GM18873 (cell line): Measurements from ENCODE around the gene PROB1.
"Not testable (repeated sequence)": the region's sequence is repeated elsewhere in the genome, so short reads cannot be mapped to it uniquely, and the experiment has no call there.

Experiments used
- ATAC-seq: cut with Tn5 transposase; IDR thresholded peaks from one replicate; pipeline ENCODE4 v1.9.1; 2021; ENCODE audit warnings: mild to moderate bottlenecking, moderate library complexity, moderate number of reproducible peaks; ENCODE audit not compliant: unreplicated experiment, low FRiP score

PROB1 gene

DNA sequence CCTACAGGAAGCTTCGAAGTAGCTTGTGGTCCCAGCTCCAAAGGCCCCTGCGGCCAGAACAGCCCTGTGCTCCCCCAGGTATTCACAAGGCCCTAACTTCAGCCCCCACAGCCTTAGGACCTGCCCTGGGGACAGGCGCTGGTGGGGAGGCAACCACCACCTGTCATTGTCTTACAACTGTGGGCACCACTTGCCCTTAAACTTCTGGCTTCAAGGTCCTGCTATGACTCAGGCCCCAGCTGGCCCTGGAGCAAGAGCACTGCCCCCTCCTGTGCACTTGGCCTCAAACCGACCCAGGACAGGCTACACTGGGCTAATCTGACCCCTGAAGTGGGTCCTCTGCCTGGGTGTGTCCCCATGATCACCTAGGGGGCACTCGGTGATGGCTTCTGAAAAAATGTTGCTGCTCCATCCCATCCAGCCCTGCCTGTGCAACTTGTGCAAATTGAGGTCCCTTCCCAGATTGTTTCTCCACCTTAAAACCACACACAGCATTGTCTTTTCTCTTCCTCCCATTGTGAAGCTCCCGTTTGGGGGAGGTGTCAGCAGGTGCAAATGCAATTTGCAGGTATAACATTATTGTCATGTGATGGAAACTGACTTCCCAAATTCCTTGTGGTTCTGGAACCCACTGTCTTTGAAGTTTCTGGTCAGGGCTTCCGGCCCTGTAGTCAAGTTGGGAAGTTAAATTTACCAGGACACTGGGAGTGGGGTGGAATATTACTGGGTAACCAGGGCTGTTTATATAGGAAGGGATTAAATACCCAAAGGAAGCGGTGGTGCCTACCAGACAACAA is 1.1 kb upstream of the PROB1 start:
- no peak for ATAC-seq

DNA sequence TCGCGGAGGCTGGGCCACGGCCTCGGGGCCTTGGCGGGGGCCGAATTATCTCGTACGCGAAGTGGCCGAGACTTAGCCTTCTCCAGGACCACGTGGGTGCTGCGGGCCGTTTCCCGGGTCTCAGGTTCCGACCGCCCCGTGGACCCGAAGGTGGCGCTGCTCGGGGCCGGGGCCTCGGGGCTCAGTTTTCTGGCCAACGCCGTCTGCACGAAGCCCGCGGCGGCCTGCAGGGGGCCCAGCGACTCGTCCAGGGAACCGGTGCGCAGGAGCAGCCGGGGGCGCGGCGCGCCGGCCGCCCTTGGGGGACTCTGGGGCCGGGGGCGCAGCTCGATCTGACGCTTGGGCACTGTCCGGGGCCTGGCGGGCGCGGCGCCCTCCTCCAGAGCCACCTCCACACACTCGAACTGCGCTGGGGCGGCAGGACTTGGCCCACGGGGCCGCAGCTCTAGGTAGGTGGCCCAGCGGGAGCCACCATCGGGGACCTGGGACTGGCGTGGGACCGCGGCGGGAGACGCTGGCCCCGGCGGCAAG is 716 bp downstream of the PROB1 start:
- ATAC-seq = no peak

DNA sequence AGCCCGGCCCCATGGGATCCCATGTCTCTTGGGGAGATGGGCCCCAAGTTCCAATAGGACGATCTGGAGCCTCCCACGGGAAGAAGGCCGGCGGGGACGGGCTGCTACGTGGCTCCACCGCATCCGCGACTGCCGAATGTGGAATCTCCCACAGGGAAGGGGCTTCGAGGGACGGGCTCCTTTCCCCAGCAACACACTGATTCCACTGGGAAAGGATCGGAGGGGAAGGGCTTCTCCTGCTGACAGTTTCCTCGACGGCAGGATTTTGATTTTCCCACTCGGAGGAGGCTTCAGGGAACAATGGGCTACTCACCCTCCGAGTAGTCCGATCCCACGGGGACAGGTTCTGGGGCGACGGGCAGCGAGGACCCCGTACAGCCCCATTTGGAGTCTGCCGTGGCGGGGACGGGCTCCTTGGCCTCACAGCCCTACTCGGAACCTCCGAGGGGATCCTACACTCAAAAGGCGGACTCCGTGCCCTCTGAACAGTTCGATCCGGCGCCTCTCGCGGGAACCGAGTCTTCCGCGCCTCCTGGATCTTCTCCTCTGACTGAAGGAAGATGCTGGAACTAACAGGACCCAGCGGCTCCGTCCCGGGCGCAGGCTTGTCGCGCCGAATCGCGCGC is 1.3 kb downstream of the PROB1 start:
- ATAC-seq = no peak

DNA sequence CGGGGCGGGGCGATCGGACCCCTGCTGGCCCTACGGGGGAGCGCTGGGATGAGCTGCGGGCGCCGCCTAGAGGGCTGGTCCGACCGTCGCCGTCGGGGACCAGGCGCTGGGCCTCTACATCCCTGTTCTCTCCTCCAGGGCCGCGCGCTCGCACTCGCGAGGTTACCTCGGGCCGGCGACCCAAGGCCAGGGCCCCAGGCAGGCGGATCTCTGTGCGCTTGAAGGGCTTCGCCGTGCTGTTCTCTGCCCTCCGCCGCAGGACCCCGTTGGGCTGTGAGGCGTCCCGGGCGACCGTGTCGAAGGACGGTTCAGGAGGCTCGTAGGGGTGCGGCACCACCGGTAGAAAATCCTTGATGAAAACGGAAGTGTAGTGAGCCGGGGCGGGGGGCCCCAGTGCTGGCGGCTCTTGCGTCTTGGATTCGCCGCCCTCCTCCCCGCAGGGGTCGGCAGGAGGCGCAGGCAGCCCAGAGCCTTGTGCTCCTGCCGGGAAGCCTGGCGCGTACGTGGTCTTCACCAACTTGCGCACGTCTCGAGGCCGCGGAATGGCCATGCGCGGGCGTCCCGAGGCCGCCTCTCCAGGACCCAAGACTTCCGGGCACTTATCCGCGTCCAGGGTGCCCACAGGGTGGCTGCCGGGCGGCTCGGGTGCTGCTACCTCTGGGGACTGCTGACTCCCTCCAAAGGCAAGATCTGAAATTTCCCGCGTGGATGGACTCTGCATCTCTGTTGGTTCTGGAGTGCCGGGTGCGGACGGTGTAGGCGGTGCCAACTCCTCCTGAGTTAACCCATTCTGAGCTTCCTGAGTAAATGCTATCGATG is 2.0 kb downstream of the PROB1 start:
- ATAC-seq = peak; percentile 34

DNA sequence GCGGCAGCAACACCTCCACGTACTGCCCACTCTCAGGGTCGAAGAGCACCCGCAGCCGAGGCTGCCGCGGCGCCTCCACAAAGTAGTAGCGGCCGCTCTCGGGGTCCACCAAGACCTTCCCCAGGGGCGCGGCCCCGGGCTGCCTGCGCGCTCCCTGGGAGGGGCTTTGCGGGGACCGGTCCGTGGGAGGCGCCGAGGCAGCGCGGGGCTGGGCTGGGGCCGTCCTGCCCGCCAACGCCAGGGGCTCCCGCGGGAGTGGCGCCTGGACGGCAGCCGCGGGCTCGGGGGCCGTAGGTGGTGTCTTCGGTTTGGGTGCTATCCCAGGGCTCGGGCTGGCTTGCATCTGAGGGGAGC is 2.6 kb downstream of the PROB1 start:
- no peak for ATAC-seq

DNA sequence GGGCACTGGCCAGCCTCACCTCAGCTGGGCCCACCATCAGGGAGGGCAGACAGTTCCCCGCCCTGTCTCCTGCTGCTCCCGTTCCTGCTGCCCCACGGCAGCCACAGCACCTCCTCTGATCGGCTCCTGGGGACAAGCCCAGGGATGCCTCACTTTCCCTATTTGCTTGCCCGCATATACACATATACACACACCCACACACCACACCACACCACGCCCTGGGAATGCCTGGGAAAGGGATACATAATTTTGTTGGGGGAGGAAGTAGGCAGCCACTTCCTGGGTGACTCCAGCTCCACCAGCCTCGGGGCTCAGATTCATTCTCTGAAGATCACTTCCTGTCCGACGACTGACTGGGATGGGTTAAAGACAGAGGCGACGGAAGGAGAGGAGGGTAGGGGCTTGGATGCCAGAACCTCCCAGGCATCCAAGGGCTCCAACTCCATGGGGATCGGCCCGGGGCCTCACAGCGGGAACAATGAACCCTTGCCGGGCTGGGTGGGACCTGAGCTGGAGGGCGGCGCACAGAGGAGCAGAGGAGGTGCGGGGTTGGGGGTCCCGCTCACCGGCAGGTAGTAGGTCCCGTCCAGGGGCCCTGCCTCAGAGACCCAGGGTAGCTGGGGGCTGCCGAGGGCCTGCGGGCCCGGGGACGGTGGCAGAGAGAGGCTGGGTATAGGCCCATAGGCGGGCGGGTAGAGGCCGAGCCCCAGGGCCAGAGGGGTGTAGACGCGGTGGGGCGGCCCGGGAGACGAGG is 3.2 kb downstream of the PROB1 start:
- no peak for ATAC-seq

DNA sequence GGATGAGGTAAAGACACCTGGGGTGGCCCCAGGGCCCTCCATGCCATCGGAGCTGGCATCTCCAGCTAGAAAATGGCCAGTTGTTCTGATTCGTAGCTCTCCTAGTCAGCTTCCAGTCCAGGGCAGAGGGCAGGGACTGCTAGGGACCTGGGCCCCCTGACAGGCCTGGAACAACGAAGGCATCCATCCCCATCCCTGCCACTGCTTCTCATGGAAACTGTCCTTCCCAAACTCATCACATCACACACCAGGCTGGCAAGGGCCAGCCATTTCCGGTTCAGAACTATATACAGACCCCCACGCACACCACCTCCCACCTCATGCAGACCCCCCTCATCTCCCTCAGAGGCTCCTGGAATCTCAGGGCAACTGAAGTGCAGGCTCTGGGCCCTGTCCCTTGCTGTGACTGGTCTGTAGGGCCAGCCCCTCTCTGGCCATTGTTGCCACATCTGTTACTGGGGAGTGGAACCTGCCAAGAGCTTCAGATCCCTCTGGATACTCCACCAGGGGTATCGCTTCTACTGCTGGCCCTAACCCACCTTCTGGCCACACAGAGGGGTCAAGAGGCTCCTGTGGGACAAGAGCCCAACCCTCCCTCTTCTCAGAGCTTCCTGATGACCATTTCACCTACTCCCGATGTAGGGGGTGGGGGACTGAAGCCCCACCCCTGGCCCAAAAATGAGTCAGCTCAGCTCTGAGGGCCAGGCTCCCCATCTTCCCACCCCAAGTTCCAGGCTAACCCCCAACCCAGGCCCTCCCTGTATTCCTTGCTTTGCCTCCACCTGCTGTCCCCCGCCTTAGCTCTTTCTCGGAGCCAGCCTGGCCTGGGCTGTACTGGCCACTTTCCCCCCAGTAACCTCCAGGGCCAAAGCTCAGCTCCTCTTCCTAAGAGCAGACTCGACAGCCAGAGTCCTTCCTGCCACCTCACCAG is 4.0 kb downstream of the PROB1 start:
- no peak for ATAC-seq

DNA sequence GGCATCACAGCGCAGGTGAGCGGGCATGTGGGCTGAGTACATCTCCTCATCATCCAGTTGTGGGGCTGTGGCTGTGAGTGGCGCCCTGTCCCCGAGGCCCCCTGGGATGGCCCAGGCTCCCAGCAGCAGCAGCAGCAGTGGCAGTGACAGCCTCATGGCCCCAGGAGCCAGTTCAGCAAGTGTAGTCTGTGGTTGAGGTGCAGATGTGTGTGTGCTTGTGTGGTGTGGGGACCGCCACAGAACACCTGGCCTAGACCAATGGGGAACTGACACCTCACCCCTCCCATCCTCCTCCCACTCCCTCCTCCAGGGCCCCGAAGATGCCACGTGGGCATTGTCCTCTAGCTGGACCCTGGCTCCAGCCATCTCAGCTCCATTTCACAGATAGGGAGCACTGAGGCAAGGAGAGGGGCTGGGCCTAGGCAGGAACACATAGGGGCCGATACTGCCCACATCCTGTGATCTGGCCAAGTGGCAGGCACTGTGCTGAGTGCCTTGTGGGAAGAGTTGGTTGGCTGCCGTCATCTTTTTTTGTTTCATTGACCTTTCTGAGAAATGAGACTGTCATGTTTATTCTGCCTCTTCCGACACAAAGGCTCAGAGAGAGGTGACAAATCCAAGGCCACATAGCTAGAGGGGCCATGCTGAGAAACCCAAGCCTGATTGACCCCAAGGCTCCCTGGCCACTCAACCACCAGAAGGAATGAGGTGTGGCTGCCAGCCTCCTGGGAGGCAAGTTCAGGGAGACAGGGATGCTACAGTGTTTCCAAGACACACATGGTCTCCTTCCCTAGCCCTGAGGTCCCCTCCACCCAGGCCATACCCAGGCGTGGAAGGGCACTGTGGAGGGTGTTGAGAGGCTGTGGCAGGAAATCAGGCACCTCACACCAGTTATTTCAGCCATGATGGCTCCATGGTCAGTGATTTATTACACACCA is 4.9 kb downstream of the PROB1 start, which contains the start of gene MZB1:
MZB1 (minus strand) TSS at position 213 of the 938 bp plus-strand sequence; CDS start at position 156, 57 bp downstream.
- ATAC-seq = peak; percentile 34

DNA sequence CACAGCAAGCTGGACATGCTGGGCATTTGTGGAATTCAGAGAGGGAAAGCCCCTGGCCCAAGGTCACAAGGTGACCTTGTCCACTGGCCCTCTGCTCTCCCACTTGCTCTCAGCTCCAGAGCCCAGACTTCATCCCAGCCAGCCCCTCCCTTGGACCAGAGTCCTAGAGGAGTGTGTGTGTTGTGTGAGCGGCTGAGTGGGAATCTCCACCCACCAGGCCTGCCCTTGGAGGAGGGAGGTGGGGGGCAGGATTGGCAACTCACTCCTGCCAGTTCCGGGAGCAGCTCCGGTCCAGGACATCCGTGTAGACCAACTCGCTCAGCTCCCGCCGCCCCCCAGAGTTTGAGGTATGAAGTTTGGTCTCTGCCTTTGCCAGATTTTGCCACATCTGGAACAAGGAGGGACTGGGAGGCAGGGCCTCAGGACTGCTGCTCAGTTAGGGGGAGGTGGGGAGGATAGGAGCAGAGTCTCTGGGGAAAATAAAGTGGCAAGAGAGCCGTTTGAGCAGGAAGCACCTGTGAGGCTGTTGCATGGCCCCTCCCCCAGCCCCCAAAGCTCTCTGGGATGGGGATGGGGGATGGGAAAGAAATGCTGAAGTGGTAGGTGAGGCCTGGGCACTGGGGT is 6.6 kb downstream of the PROB1 start:
- no peak for ATAC-seq

DNA sequence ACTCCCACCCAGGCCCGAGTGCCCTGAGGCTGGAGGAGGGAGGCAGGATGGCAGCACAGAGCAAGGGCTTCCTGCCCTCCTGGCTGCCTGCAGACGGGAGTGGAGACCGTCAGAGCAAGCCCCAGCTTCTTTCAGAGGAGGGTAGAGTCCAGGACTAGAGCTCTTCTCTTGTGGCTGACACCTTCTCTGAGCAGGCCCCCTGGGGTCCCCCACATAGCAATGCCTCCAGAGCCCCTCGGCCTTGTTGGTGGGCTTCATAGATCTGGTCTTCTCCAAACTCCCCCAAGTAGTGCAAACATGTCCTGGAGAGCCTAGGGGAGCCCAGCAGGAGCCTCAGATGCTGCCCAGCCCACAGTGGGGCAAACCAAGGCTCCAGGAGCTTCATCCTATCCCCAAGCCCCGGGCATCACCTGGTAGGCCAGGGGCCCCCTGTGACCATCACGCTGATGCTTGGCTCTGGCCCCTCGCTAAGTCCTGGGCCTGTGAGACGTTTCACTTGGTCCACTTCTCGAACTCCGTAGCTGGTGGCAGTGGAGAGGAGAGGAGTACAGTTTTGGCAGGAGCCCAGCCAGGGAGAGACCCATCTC is 7.2 kb downstream of the PROB1 start:
- no peak for ATAC-seq

DNA sequence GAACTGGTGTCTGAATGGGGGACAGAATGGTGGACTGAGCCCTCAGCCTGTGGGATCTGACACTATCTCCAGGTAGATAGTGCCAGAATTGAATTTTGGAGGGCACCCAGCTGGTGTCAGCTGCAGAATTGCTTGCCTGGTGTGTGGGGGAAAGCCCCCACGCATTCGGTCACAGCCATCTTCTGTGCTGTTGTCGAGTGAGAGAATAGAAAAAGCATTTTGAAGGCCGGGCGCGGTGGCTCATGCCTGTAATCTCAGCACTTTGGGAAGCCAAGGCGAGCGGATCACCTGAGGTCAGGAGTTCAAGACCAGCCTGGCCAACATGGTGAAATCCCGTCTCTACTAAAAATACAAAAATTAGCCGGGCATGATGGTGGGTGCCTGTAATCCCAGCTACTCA is 7.9 kb downstream of the PROB1 start:
- not testable (repeated sequence) for ATAC-seq

DNA sequence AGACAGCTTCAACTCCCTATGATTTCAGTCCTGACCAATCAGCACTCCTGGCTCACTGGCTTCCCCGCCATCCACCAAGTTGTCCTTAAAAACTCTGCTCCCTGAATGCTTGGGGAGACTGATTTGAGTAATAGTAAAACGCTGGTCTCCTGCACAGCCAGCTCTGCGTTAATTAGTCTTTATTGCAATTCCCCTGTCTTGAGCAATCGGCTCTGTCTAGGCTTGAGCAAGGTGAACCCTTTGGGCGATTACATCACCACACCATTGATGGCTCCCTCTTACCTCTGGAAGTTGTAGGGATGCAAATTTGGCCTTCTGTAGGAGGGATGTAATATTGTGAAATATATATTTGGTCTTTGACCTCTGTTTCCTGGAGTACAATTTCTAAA is 8.9 kb downstream of the PROB1 start:
- no peak for ATAC-seq

DNA sequence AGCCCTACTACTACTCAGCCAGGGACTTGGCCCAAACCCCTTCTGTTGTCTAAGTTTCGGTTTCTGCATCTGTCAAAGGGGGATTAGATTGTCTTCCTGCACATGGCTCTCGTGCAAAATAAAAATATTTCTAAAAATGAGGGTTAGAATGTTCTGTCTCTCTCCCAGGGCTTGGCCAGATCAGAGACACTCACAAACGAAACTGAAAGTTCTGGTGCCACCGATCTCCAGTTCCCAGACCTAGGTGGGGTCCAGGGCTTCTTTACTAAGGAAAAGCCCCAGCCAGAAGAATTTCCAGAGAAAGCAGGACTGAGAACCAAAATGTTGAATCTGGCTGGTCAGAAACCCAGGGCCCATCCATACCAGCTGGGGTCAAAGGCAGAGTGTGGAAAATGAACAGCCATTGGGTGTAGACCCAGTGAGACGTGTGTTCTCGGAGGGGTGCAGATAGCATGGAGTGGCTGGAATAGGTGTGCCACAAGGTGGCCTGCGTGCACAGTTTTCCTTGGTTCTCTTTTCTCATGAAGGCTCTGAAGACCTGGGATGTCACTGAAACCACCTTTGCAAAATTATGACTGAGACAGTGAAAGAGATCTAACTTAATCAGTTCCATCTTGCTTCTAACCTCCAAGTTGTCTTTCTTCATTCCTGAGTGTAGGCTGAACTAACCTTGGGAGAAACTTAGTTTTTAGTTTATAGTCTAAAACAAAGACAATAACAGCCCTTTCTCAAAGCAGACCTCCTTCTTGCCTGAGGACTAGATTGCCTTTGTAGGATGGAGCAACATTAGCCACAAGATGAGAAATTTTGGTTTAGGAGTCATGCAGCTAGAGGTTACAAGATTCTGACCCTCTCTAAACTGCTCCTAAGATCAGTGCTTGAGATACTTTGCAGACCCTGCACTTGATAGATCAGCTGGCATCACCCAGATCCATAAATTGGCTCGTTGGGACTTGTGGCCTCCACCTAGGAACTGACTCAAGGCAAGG is 9.5 kb downstream of the PROB1 start:
- no peak for ATAC-seq

DNA sequence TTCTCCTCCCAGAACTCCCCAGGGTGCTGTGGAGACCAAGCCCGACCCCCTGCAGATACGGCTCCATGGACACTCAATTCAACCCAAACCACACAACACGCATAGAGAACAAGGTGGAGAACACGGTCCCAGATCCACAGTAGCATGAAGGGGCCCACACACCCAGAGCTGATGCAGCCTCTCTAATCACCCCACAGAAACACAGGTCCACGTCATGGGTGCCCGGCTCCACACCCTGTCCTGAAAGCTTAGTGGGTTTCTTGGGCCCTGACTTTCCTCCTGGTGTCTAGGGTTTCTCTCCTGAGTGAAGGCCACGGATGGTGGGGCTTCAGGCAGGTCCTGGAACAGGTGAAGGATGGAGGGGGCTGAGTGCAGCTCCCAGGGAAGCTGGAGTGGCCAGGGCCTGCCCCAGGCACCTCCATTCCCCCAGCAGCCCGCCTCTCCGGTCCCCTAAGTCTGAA is 10.3 kb downstream of the PROB1 start:
- no peak for ATAC-seq

DNA sequence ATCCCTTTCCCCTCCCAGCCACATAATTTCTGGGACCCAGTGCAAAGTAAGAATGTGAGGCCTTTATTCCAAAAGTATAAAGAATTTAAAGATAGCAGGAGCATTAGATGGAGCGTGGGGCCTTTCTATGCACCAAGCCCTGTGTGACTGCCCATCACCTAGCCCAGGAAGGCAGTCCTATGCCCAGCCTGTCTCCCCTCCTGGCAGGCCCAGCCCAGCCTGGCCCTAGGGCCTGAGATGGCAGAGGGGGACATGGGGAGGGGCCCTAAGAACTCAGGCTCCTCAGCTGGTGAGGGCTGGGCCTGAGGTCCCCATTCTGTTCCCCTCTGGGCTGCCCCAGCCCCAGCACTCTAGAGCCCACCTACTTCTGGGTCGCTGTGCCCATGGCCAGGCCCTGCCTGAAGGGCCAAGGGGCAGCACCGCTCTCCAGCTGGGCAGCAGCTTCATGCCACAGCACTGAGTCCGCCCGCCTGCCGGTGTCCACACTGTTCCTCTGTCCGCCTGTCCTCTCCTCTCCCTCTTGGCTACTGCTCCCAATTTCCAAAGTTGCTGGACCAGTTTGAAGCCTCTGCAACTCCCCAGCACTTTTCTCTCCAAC is 10.8 kb downstream of the PROB1 start:
- ATAC-seq = no peak
